PC-3 (cell line): ENCODE measurements around the gene STARD5. TPM values are rescaled to one million over a fixed set of nuclear protein-coding genes. Genes with fewer than 3 reads are reported as not detected.
A peak's percentile ranks its signal among the peaks of the same experiment; 100 is the strongest.

Source experiments
- ATAC-seq: fragments of 200-7000 bp; cut with Tn5 transposase; 2 replicates; pipeline ENCODE4 v1.9.1; 2020; ENCODE audit warnings: mild to moderate bottlenecking, moderate library complexity
- BruUV-seq: library from RNA; stranded (reverse); fragments of 400-500 nt; replicated peaks from 2 replicates; lab custom pipeline; 2021; lab: Mats Ljungman, UMichigan
- CTCF ChIA-PET: fragments of 300-600 bp; sonication (Branson Sonifier 250); formaldehyde crosslinking; loops from one replicate; lab custom pipeline; 2022; ENCODE audit warnings: antibody characterized with exemption; lab: Charles Lee
- POLR2A ChIA-PET: fragments of 300-600 bp; sonication (Branson Sonifier 250); formaldehyde crosslinking; loops from one replicate; lab custom pipeline; 2022; ENCODE audit warnings: antibody characterized with exemption; ENCODE audit not compliant: unreplicated experiment; lab: Charles Lee
- DNase-seq: peaks from one replicate; pipeline ENCODE4 v3.0.0-alpha.2; 2015
- H2AFZ ChIP-seq: fragments of 300-600 bp; sonication (generic); 2 replicates; pipeline ENCODE4 v1.6.0; 2016; ENCODE audit warnings: antibody characterized with exemption, low read length
- H3F3A ChIP-seq: fragments of 300-600 bp; sonication (generic); one replicate; pipeline ENCODE4 v1.6.0; 2017; ENCODE audit warnings: antibody characterized with exemption, low read length, control low read depth, mild to moderate bottlenecking; ENCODE audit not compliant: unreplicated experiment
- H3K27ac ChIP-seq: fragments of 300-600 bp; sonication (generic); 2 replicates; pipeline ENCODE4 v1.5.1; 2016; ENCODE audit warnings: mild to moderate bottlenecking, low read length
- H3K27me3 ChIP-seq: fragments of 300-600 bp; sonication (generic); 2 replicates; pipeline ENCODE4 v1.6.1; 2016; ENCODE audit warnings: low read length, mixed read lengths
- H3K36me3 ChIP-seq: fragments of 300-600 bp; sonication (generic); 2 replicates; pipeline ENCODE4 v1.6.1; 2016; ENCODE audit warnings: low read depth, mixed run types, low read length, mixed read lengths
- H3K4me1 ChIP-seq: fragments of 300-600 bp; sonication (generic); 2 replicates; pipeline ENCODE4 v1.5.1; 2016; ENCODE audit warnings: low read length; ENCODE audit not compliant: insufficient read depth
- H3K4me2 ChIP-seq: fragments of 300-600 bp; sonication (generic); 2 replicates; pipeline ENCODE4 v1.6.0; 2016; ENCODE audit warnings: low read length
- H3K4me3 ChIP-seq: fragments of 300-600 bp; sonication (generic); 2 replicates; pipeline ENCODE4 v1.5.1; 2016; ENCODE audit warnings: mild to moderate bottlenecking, low read length, mixed read lengths
- H3K79me2 ChIP-seq: fragments of 300-600 bp; sonication (generic); 2 replicates; pipeline ENCODE4 v1.6.1; 2017; ENCODE audit warnings: low read length, mixed read lengths
- H3K9ac ChIP-seq: fragments of 300-600 bp; sonication (generic); 2 replicates; pipeline ENCODE4 v1.6.0; 2016; ENCODE audit warnings: mild to moderate bottlenecking, low read length
- H3K9me2 ChIP-seq: fragments of 300-600 bp; sonication (generic); replicated peaks from 2 replicates; pipeline ENCODE4 v1.6.1; 2016; ENCODE audit warnings: mixed run types, low read length, mixed read lengths
- H3K9me3 ChIP-seq: fragments of 300-600 bp; sonication (generic); 2 replicates; pipeline ENCODE4 v1.6.1; 2016; ENCODE audit warnings: low read length, mixed read lengths
- H4K20me1 ChIP-seq: fragments of 300-600 bp; sonication (generic); 2 replicates; pipeline ENCODE4 v1.6.1; 2016; ENCODE audit warnings: low read length, mixed read lengths
- EZH2 ChIP-seq: fragments of 300-600 bp; sonication (generic); IDR thresholded peaks from one replicate; pipeline ENCODE4 v1.6.1; 2017; ENCODE audit warnings: antibody characterized with exemption, mild to moderate bottlenecking, low read length; ENCODE audit not compliant: unreplicated experiment
- EZH2phosphoT487 ChIP-seq: fragments of 300-600 bp; sonication (generic); IDR thresholded peaks from 2 replicates; pipeline ENCODE4 v1.6.1; 2018; ENCODE audit warnings: mild to moderate bottlenecking, antibody characterized with exemption, low read length, borderline replicate concordance
- intact Hi-C: fragments of 100-400 bp; cut with micrococcal nuclease; formaldehyde crosslinking; loops from 2 replicates; pipeline ENCODE4 v1.9.0; 2023
- total RNA-seq: library from RNA; depleted of rRNA; stranded (reverse); fragments of >200 nt; gene quantifications from 2 replicates; pipeline ENCODE4 v1.2.3, GENCODE V29; 2014
- TF ChIP-seq, protein P1 (sequence below): fragments of 300-600 bp; sonication (generic); conservative IDR thresholded peaks from 2 replicates; pipeline ENCODE4 v1.5.1; 2017; ENCODE audit warnings: antibody characterized with exemption, low read depth, mild to moderate bottlenecking, low read length

STARD5 gene
- total RNA-seq, 1 experiment from 2014 or later = 5.9 TPM

DNA sequence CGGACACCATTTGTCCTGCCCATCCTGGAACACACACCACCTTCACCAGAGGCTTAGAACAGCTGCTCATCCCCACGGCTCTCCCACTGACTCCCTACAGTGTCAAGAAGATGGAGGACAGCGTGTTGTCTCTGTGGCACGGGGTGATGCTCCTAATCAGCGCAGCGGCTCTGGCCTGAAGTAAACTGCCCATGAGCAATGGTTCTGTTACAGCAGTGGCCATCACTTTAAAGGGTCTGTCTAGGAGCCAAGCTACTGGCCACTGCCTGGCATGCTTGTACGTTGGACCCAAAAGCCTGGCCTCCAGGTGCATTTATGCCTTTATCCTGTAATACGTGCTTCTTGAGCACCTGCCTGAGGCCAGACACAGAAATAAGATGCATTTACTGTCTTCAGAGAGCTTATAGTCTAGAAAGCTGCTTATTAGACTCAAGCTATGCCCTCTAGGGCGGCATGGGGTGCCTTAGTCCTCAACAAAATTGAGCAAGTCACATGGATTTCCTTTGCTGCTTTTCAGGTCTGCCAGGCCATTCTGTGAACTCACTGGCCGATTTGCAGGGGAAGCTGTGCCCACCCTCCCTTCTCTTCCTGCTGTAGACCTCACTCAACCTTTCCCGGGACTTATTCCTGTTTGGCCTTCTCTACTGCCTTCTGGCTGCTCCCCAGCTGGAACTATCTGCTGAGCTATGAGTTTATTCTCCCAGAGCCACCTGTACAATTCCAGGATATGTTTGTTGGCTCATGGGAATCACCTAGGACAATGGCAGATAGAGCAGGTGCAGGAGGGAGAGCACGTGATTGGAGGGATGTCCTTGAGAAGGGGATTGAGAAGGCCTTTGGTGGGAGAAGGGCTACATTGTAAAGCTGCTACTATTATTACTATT is 51.9 kb downstream of the STARD5 start:
- intact Hi-C loops = no loop called here
- Histone ChIP-seq H3K9me2 (no peaks in the 10 kb centered on the region), H3K79me2 (no peaks in the 10 kb centered on the region), H3K4me1 (no peaks in the 10 kb centered on the region), H4K20me1 (no peaks in the 10 kb centered on the region), H3K27me3 (peaks cover 9% of the 10 kb centered on the region), H3K27ac (no peak overlapping the region), H2AFZ (no peak overlapping the region), H3F3A (no peaks in the 10 kb centered on the region), H3K36me3 (no peaks in the 10 kb centered on the region), H3K9me3 (no peaks in the 10 kb centered on the region), H3K4me2 (no peak overlapping the region), H3K9ac (no peak overlapping the region), H3K4me3 (no peak overlapping the region)
- BruUV-seq = no TSS peak
- CTCF ChIA-PET = no interaction called here
- POLR2A ChIA-PET = no interaction called here
- no peak for DNase-seq
- ATAC-seq = no peak
- TF ChIP-seq EZH2 = no peak
- TF ChIP-seq EZH2phosphoT487 = no peak

DNA sequence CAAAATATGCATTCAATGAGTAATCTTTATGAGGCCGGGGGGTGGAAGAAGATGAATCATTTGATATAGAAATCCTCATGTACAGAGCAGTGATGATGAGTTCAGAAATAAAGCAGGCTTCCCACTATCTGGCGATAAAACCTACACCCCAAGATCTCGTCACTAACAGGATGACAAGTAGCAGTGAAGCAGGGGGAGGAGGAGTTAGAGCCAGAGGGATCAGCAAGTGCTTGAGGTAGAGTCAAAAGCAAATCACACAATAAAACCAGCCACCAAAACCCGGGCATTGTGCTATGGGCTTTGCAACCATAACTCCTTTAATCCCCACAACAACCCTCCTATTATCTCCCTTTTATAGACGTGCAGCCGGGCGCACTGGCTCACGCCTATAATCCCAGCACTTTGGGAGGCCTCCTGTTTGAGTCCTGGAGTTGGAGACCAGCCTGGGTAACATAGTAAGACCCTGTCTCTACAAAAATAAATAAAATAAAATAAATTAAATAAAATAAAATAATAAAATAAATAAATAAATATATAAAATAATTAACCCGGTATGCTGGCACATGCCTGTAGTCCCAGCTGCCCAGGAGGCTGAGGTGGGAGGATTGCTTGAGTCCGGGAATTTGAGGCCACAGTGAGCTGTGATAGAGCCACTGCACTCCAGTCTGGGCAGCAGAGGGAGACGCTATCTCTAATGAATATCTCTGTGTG is 53.0 kb downstream of the STARD5 start:
- intact Hi-C loops = no loop called here
- ATAC-seq (no peak), DNase-seq (peak; percentile 31)
- H2AFZ ChIP-seq = no peak overlapping the region
- H3K4me2 ChIP-seq = no peak overlapping the region
- H3K79me2 ChIP-seq = no peaks in the 10 kb centered on the region
- no peaks in the 10 kb centered on the region for H3F3A ChIP-seq
- no peak for TF ChIP-seq EZH2
- TF ChIP-seq EZH2phosphoT487 = no peak
- TF ChIP-seq, protein P1, sequence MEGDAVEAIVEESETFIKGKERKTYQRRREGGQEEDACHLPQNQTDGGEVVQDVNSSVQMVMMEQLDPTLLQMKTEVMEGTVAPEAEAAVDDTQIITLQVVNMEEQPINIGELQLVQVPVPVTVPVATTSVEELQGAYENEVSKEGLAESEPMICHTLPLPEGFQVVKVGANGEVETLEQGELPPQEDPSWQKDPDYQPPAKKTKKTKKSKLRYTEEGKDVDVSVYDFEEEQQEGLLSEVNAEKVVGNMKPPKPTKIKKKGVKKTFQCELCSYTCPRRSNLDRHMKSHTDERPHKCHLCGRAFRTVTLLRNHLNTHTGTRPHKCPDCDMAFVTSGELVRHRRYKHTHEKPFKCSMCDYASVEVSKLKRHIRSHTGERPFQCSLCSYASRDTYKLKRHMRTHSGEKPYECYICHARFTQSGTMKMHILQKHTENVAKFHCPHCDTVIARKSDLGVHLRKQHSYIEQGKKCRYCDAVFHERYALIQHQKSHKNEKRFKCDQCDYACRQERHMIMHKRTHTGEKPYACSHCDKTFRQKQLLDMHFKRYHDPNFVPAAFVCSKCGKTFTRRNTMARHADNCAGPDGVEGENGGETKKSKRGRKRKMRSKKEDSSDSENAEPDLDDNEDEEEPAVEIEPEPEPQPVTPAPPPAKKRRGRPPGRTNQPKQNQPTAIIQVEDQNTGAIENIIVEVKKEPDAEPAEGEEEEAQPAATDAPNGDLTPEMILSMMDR = no peak
- H3K36me3 ChIP-seq = no peaks in the 10 kb centered on the region
- peaks cover 4% of the 10 kb centered on the region for H3K4me1 ChIP-seq
- no peak overlapping the region for H3K27ac ChIP-seq
- H4K20me1 ChIP-seq = no peaks in the 10 kb centered on the region
- peaks cover 9% of the 10 kb centered on the region; the same call in 1 of the 2 replicates for H3K27me3 ChIP-seq
- CTCF ChIA-PET = no interaction called here
- H3K4me3 ChIP-seq = no peak overlapping the region
- POLR2A ChIA-PET = no interaction called here
- no peaks in the 10 kb centered on the region for H3K9me2 ChIP-seq
- BruUV-seq = no TSS peak
- H3K9me3 ChIP-seq = no peaks in the 10 kb centered on the region
- no peak overlapping the region for H3K9ac ChIP-seq

DNA sequence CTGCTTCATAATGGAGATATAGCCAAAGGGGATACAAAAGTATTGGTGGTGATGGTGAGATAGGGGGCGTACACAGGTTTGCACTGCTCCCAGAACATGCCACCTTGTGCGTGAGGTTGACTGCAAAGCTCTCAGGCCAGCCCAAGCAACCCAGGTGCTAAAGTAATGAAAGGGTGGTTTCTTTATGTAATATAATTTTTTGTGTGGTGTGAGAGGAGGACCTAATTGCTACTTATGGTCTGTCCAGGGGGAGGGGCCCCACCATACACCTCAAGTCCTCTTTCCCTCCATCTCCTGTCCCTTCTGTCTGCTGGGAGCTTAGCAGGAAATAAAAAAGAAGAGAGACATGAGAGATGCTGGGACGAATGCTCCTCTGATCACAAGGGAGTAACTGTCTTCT is 53.8 kb downstream of the STARD5 start:
- DNase-seq = no peak
- no peak overlapping the region for H3K4me3 ChIP-seq
- CTCF ChIA-PET = no interaction called here
- H3F3A ChIP-seq = no peaks in the 10 kb centered on the region
- no peak overlapping the region for H2AFZ ChIP-seq
- H4K20me1 ChIP-seq = no peaks in the 10 kb centered on the region
- POLR2A ChIA-PET = no interaction called here
- H3K27me3 ChIP-seq = peaks cover 9% of the 10 kb centered on the region; the same call in 1 of the 2 replicates
- H3K9me2 ChIP-seq = no peaks in the 10 kb centered on the region
- H3K9ac ChIP-seq = no peak overlapping the region
- H3K9me3 ChIP-seq = no peaks in the 10 kb centered on the region
- H3K36me3 ChIP-seq = no peaks in the 10 kb centered on the region
- no peak overlapping the region for H3K27ac ChIP-seq
- ATAC-seq = no peak
- peaks cover 5% of the 10 kb centered on the region for H3K4me1 ChIP-seq
- H3K4me2 ChIP-seq = no peak overlapping the region
- no TSS peak for BruUV-seq
- intact Hi-C loops = no loop called here
- TF ChIP-seq EZH2 = no peak
- no peak for TF ChIP-seq EZH2phosphoT487
- TF ChIP-seq, protein P1 = no peak
- no peaks in the 10 kb centered on the region for H3K79me2 ChIP-seq
